Measurements from ENCODE around the gene ADGRG3. TPM values are rescaled to one million over a fixed set of nuclear protein-coding genes. Genes with fewer than 3 reads are reported as not detected.

ADGRG3 gene
- total and polyA plus RNA-seq, 2 of the 13 experiments (the other 11 are each of a cell fraction or from before 2014, with no cell fraction given) = 2.7 to 11.8 TPM

- TF ChIP-seq MLXIP (CRISPR knock-in tag; IDR thresholded peaks at IDR 0.05; ENCODE audit: borderline replicate concordance) (no peak), TAF15 (IDR thresholded peaks at IDR 0.05; ENCODE audit: low read depth, low read length, poor library complexity, severe bottlenecking) (no peak), BCL6 (CRISPR knock-in tag; IDR thresholded peaks at IDR 0.05) (no peak), JARID2 (CRISPR knock-in tag; IDR thresholded peaks at IDR 0.05; ENCODE audit: insufficient replicate concordance) (no peak), ZKSCAN5 (CRISPR knock-in tag; IDR thresholded peaks at IDR 0.05) (no peak), ZNF256 (CRISPR knock-in tag; conservative IDR thresholded peaks at IDR 0.05) (no peak), ZNF790 (CRISPR knock-in tag; IDR thresholded peaks at IDR 0.05; ENCODE audit: borderline replicate concordance) (no peak), ZIK1 (CRISPR knock-in tag; IDR thresholded peaks at IDR 0.05; ENCODE audit: borderline replicate concordance, low read depth) (no peak), HINFP (CRISPR knock-in tag; IDR thresholded peaks at IDR 0.05; ENCODE audit: low read depth) (no peak), ZSCAN30 (CRISPR knock-in tag; IDR thresholded peaks at IDR 0.05) (no peak), KLF13 (CRISPR knock-in tag; IDR thresholded peaks at IDR 0.05) (no peak; the same call in 1 of the 2 replicates), THRA (CRISPR knock-in tag; IDR thresholded peaks at IDR 0.05; ENCODE audit: borderline replicate concordance) (no peak), MEF2D (CRISPR knock-in tag; IDR thresholded peaks at IDR 0.05) (no peak; the same call in 1 of the 2 replicates), NR2C2 (CRISPR knock-in tag; IDR thresholded peaks at IDR 0.05; ENCODE audit: borderline replicate concordance) (no peak), SOX13 (IDR thresholded peaks at IDR 0.05) (no peak), SOX13 (CRISPR knock-in tag; conservative IDR thresholded peaks at IDR 0.05 in 1 of 2, IDR thresholded peaks at IDR 0.05 in 1 of 2) (no peak), RAD51 (IDR thresholded peaks at IDR 0.05; ENCODE audit: borderline replicate concordance) (no peak), ZBTB33 (CRISPR knock-in tag; IDR thresholded peaks at IDR 0.05) (no peak), ZNF333 (CRISPR knock-in tag; IDR thresholded peaks at IDR 0.05; ENCODE audit: borderline replicate concordance) (no peak), SIX1 (CRISPR knock-in tag; IDR thresholded peaks at IDR 0.05; ENCODE audit: borderline replicate concordance) (no peak)
Observed at GRCh38 chr16:57736419-57737351, 68.6 kb downstream of the ADGRG3 start (continued).

Measured in HepG2 (cell line).